Glutamatergic neuron (in vitro differentiated cells): Measurements from ENCODE around the gene PDLIM4. TPM values are rescaled to one million over a fixed set of nuclear protein-coding genes. Genes with fewer than 3 reads are reported as not detected.

Experiments
- DNase-seq: peaks from one replicate; pipeline ENCODE4 v3.0.0; 2022
- H3K27ac Mint-ChIP-seq: one replicate; pipeline ENCODE4 v1.8.0; 2020; ENCODE audit warnings: mild to moderate bottlenecking, mixed read lengths, inconsistent platforms; ENCODE audit not compliant: unreplicated experiment
- H3K27me3 Mint-ChIP-seq: one replicate; pipeline ENCODE4 v1.8.0; 2020; ENCODE audit warnings: mild to moderate bottlenecking, moderate library complexity, mixed read lengths, inconsistent platforms; ENCODE audit not compliant: unreplicated experiment
- H3K36me3 Mint-ChIP-seq: one replicate; pipeline ENCODE4 v1.8.0; 2020; ENCODE audit warnings: mild to moderate bottlenecking, mixed read lengths, inconsistent platforms; ENCODE audit not compliant: unreplicated experiment
- H3K4me1 Mint-ChIP-seq: one replicate; pipeline ENCODE4 v1.8.0; 2020; ENCODE audit warnings: mild to moderate bottlenecking, low read depth, mixed read lengths, inconsistent platforms; ENCODE audit not compliant: unreplicated experiment
- H3K4me3 Mint-ChIP-seq: one replicate; pipeline ENCODE4 v1.8.0; 2020; ENCODE audit warnings: mild to moderate bottlenecking, mixed read lengths, inconsistent platforms; ENCODE audit not compliant: unreplicated experiment
- H3K9me3 Mint-ChIP-seq: one replicate; pipeline ENCODE4 v1.8.0; 2020; ENCODE audit warnings: mild to moderate bottlenecking, moderate library complexity, mixed read lengths, inconsistent platforms; ENCODE audit not compliant: unreplicated experiment
- total RNA-seq: library from RNA; stranded (reverse); fragmentation: NEBNext Ultra II Directional; extraction: Animal tissue kit (Norgen Biotek cat#: 25700); gene quantifications from one replicate; pipeline ENCODE4 v1.2.1, GENCODE V29; 2021; ENCODE audit not compliant: unreplicated experiment
- TF ChIP-seq, protein P1 (sequence below): fragments of 200-600 bp; sonication (generic); IDR thresholded peaks from one replicate; pipeline ENCODE4 v1.5.0; 2021; ENCODE audit not compliant: partially characterized antibody, unreplicated experiment

Gene PDLIM4
- total RNA-seq, 1 donor from 2014 or later, result 81.6 TPM

DNA sequence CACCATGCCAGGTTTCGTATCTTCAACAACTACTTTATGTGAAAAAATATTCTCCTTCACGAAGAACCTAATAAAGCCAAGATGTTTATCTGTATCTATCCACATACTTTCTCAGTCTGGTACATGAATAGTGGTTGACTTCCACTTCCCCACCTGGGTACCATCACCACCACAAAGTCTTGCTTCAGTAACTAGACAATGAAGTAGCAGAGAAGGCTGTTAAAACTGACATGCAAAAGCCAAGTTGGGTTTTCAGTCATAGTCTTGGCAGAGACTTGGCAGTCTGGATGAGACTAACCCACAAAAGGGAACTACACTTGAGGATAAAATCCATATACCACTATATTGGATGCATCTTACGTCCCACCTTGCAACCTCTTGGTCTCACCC is 34.9 kb upstream of the PDLIM4 start:
- Mint-ChIP-seq H3K4me1 (peaks cover 6% of the 10 kb centered on the region), H3K27me3 (peaks cover 4% of the 10 kb centered on the region), H3K36me3 (no peaks in the 10 kb centered on the region), H3K4me3 (no peak overlapping the region), H3K27ac (no peak overlapping the region), H3K9me3 (peaks cover 3% of the 10 kb centered on the region)
- TF ChIP-seq, protein P1, sequence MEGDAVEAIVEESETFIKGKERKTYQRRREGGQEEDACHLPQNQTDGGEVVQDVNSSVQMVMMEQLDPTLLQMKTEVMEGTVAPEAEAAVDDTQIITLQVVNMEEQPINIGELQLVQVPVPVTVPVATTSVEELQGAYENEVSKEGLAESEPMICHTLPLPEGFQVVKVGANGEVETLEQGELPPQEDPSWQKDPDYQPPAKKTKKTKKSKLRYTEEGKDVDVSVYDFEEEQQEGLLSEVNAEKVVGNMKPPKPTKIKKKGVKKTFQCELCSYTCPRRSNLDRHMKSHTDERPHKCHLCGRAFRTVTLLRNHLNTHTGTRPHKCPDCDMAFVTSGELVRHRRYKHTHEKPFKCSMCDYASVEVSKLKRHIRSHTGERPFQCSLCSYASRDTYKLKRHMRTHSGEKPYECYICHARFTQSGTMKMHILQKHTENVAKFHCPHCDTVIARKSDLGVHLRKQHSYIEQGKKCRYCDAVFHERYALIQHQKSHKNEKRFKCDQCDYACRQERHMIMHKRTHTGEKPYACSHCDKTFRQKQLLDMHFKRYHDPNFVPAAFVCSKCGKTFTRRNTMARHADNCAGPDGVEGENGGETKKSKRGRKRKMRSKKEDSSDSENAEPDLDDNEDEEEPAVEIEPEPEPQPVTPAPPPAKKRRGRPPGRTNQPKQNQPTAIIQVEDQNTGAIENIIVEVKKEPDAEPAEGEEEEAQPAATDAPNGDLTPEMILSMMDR, result no peak
- DNase-seq, result no peak

DNA sequence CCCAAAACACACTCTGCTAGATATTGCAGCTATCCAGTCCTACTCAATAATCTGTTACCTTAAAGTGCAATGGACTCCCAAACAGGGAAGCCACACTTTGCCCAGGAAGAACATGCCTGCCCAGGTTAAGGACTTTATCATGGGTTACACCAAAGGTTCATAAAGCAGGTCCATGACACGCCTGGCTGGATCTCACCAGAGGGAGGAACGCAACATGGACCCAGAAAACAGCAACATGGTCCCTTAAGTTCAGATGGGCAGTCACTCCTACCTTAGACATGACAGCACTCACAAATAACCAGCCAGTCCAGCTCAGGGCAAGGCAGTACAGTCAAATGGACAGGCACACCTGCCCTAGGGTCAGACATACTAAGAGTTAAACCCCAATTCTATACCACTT is 33.6 kb upstream of the PDLIM4 start:
- H3K9me3 Mint-ChIP-seq, result peaks cover 3% of the 10 kb centered on the region
- TF ChIP-seq, protein P1, result no peak
- H3K27ac Mint-ChIP-seq, result no peak overlapping the region
- H3K4me1 Mint-ChIP-seq, result peaks cover 6% of the 10 kb centered on the region
- H3K27me3 Mint-ChIP-seq, result peaks cover 4% of the 10 kb centered on the region
- DNase-seq, result no peak
- H3K4me3 Mint-ChIP-seq, result no peak overlapping the region
- no peaks in the 10 kb centered on the region for H3K36me3 Mint-ChIP-seq

DNA sequence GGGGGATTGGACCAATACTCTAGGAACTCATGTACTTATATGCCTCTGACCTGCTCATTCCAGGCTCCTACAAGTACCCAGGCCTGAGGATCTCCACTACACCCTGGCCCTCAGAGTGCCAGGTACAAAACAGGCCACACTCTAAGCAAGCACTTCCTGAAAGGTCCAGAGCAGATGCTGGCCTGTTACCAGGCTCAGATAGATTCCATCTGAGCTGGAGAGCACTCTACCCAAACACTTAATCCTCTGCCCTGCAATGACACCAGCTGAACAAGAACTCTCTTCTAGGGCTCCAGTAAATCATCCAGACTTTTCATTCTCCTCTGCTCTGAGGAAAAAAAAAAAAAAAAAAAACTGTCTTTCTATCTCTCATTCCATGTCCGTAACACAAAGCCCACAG is 32.8 kb upstream of the PDLIM4 start:
- Mint-ChIP-seq H3K4me1 (peaks cover 6% of the 10 kb centered on the region), H3K27me3 (peaks cover 4% of the 10 kb centered on the region), H3K27ac (no peak overlapping the region), H3K36me3 (no peaks in the 10 kb centered on the region), H3K4me3 (no peak overlapping the region), H3K9me3 (peaks cover 3% of the 10 kb centered on the region)
- TF ChIP-seq, protein P1, result no peak
- no peak for DNase-seq

DNA sequence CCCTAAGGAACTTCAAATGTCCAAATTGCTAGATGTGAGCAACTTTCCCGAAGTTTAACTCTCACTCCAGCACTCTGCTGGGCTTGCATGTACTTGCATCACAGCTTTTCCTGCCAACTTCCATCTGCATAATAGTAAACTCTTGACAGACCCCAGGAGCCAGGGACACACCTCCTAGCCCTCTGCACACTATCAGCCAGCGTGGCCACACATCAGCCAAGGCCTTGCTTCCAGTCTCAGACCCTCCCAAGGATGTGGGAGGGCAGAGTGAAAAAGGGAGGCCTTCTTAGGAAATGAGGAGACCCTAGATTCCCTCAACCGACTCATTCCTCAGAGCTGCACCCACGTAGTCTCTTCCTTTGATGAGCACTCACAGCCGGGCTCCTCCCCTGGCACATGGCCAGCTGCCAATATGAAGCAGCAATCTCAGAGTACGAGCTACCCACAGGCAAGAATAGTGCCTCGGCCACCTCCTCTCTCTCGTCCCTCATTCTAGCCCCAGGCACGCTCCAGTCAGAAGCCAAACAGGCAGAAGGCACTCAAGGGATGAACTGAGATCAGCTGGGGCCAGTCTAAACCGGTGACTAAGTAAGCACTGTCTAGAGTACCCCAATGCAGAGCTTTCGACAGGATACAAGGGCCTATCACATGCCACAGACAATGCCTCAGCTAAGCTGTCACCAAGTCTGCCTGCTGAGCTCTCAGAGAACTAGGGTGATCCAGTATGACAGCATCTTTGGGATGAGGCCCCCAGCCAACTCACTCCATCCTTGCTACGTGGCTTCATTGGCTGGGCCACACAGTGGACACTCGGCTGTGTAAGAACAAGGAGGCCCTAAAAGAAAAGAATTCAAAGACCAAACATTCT is 32.1 kb upstream of the PDLIM4 start:
- Mint-ChIP-seq H3K9me3 (peaks cover 1% of the 10 kb centered on the region), H3K4me3 (peak overlapping the region; percentile 39), H3K36me3 (no peaks in the 10 kb centered on the region), H3K4me1 (peaks cover 6% of the 10 kb centered on the region), H3K27ac (no peak overlapping the region), H3K27me3 (peaks cover 4% of the 10 kb centered on the region)
- DNase-seq, result no peak
- TF ChIP-seq, protein P1, result no peak

DNA sequence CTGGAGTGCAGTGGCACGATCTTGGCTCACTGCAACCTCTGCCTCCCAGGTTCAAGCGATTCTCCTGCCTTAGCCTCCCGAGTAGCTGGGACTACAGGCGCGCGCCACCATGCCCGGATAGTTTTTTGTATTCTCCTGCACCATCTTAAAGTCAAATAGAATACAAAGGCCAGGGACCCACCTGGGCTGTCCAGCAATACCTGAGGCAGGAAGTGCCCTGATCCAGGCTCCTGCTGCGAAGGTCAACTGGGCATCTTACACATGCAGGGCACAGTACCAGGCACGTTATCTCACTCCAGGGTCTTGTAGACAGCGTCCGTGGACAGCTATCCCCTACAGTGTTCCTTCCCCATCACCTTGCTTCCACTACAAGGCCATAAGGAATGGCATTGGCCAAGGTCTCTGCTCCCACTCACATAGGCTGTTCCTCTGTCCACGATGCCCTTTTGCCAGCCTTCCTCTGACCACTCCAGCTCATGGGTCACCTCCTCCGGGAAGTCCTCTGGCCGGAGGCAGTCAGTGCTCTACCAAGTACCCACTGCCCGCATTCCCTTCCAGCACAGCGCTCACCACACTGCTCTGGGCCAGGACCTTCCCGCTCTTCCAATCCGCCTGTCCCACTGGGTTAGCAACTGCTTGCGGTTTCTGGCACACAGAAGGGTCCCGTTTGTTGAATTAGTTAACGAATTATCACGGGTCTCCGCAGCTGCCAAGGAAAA is 30.8 kb upstream of the PDLIM4 start:
- peaks cover 4% of the 10 kb centered on the region for H3K36me3 Mint-ChIP-seq
- TF ChIP-seq, protein P1, result no peak
- peak overlapping the region; percentile 30 for H3K27ac Mint-ChIP-seq
- H3K4me1 Mint-ChIP-seq, result peaks cover 6% of the 10 kb centered on the region
- DNase-seq, result no peak
- H3K9me3 Mint-ChIP-seq, result peaks cover 3% of the 10 kb centered on the region
- H3K27me3 Mint-ChIP-seq, result peaks cover 4% of the 10 kb centered on the region
- H3K4me3 Mint-ChIP-seq, result peak overlapping the region; percentile 86
